Fibroblast of lung (primary cell): ENCODE results near the gene NACAD.

ENCODE experiments used
- EZH2 ChIP-seq: IDR thresholded peaks from 2 replicates; pipeline ENCODE4 v1.5.1; 2012; ENCODE audit warnings: low read length, control low read depth, mild to moderate bottlenecking; ENCODE audit errors: missing control alignments
- TF ChIP-seq, protein P1 (sequence below), 2 donors: IDR thresholded peaks in 1 of 2; conservative IDR thresholded peaks in 1 of 2; 1 replicate in 1 of 2; 2 replicates in 1 of 2; pipeline ENCODE4 v1.5.1; 2011 to 2012; ENCODE audit warnings: low read length in 2 of 2, control low read depth in 1 of 2, inconsistent platforms in 1 of 2, low read depth in 1 of 2, mild to moderate bottlenecking in 1 of 2

DNA sequence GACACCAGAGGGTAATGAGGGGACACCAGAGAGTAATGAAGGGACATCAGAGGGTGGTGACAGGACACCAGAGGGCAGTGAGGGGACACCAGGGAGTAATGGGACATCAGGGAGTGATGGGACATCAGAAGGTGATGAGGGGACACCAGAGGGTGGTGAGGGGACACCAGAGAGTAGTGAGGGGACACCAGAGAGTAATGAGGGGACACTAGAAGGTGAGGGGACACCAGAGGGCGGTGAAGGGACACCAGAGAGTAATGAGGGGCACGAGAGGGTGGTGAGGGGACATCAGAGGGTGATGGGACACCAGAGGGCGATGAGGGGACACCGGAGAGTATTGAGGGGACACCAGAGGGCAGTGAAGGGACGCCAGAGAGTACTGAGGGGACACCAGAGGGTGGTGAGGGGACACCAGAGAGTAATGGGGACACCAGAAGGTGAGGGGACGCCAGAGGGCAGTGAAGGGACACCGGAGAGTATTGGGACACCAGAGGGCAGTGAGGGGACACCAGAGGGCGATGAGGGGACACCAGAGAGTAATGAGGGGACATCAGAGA lies 10.6 kb downstream of the NACAD start:
- TF ChIP-seq, protein P1, sequence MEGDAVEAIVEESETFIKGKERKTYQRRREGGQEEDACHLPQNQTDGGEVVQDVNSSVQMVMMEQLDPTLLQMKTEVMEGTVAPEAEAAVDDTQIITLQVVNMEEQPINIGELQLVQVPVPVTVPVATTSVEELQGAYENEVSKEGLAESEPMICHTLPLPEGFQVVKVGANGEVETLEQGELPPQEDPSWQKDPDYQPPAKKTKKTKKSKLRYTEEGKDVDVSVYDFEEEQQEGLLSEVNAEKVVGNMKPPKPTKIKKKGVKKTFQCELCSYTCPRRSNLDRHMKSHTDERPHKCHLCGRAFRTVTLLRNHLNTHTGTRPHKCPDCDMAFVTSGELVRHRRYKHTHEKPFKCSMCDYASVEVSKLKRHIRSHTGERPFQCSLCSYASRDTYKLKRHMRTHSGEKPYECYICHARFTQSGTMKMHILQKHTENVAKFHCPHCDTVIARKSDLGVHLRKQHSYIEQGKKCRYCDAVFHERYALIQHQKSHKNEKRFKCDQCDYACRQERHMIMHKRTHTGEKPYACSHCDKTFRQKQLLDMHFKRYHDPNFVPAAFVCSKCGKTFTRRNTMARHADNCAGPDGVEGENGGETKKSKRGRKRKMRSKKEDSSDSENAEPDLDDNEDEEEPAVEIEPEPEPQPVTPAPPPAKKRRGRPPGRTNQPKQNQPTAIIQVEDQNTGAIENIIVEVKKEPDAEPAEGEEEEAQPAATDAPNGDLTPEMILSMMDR (conservative IDR thresholded peaks at IDR 0.05 in 1 of 2, IDR thresholded peaks at IDR 0.05 in 1 of 2; ENCODE audit: low read depth in 1 of 2, low read length in 2 of 2), result no peak
- TF ChIP-seq EZH2, result no peak
